ENCODE results near the gene BAIAP2L1. TPM values are rescaled to one million over a fixed set of nuclear protein-coding genes. Genes with fewer than 3 reads are reported as not detected.

BAIAP2L1 gene
- total RNA-seq, 1 experiment from 2014 or later = 63.8 TPM

- CTCF ChIA-PET = no interaction called here
- no peak for TF ChIP-seq CTCF (IDR thresholded peaks at IDR 0.05; ENCODE audit: unreplicated experiment)
These were observed 105.3 kb downstream of the BAIAP2L1 start for GRCh38 chr7:98295467-98296192.

DNA sequence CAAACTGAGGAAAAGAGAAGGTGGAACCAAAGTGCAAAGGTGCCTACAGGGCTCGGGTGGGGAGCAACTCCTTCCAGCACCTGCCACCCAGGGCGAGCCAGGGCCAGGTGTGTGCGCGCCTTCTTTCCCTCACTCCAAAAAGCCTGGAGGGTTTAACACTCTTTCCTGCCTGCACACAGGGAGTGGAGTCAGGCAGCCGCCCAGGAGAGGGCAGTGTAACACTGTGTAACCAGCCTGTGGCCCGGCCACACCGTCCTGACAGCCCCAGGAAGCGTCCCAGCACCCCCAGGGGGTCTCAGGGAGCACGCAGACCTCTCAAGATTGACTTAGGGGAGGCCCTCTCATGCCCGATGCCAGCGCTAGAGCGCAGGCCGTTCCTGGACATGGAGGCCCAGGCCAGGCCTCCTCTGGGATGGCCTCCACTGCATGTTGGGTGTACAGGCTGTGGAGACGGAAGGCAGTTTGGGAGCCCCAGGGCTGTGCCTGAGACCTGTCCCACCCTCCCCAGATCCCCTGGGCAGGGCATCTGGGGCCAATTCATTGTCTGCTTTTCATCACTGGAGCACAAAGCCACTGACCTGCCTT is 106.0 kb downstream of the BAIAP2L1 start:
- no TSS peak for BruUV-seq (replicated peaks)

More at GRCh38 chr7:98295467-98296192, 105.3 kb downstream of the BAIAP2L1 start:
- intact Hi-C loops (cut with micrococcal nuclease; ENCODE audit: unreplicated experiment) = loop anchor here (5.0 kb wide), 1 partner anchor 547 kb away; no protein-coding TSS in a partner anchor
- DNase-seq = no peak
- Mint-ChIP-seq H3K36me3 (ENCODE audit: insufficient read depth, unreplicated experiment) (peaks cover 54% of the 10 kb centered on the region), H3K27me3 (ENCODE audit: unreplicated experiment) (no peaks in the 10 kb centered on the region), H3K4me3 (ENCODE audit: low read depth, unreplicated experiment) (no peak overlapping the region), H3K9me3 (ENCODE audit: low read depth, unreplicated experiment) (no peaks in the 10 kb centered on the region), H3K27ac (ENCODE audit: unreplicated experiment) (no peak overlapping the region), H3K4me1 (ENCODE audit: low read depth, unreplicated experiment) (no peaks in the 10 kb centered on the region)
- no TSS peak for BruUV-seq (replicated peaks)

GRCh38 chr7:98294326-98294725 is 106.6 kb downstream of the BAIAP2L1 start:
- BruUV-seq (replicated peaks) = no TSS peak
- CTCF ChIA-PET = interaction anchor here (1.1 kb wide), 1 partner anchor 125 kb away, joined by 3 read pairs; no protein-coding TSS in a partner anchor
- no peak for DNase-seq
- intact Hi-C loops (cut with micrococcal nuclease; ENCODE audit: unreplicated experiment) = no loop called here
- H3K27ac Mint-ChIP-seq (ENCODE audit: unreplicated experiment) = no peak overlapping the region
- no peak overlapping the region for H3K4me3 Mint-ChIP-seq (ENCODE audit: low read depth, unreplicated experiment)
- no peaks in the 10 kb centered on the region for H3K27me3 Mint-ChIP-seq (ENCODE audit: unreplicated experiment)
- no peak for TF ChIP-seq CTCF (IDR thresholded peaks at IDR 0.05; ENCODE audit: unreplicated experiment)
- H3K4me1 Mint-ChIP-seq (ENCODE audit: low read depth, unreplicated experiment) = no peaks in the 10 kb centered on the region
- H3K36me3 Mint-ChIP-seq (ENCODE audit: insufficient read depth, unreplicated experiment) = peaks cover 56% of the 10 kb centered on the region
- no peaks in the 10 kb centered on the region for H3K9me3 Mint-ChIP-seq (ENCODE audit: low read depth, unreplicated experiment)

More for the DNA sequence above, 106.0 kb downstream of the BAIAP2L1 start:
- intact Hi-C loops (cut with micrococcal nuclease; ENCODE audit: unreplicated experiment) = loop anchor here (5.0 kb wide), 1 partner anchor 547 kb away; no protein-coding TSS in a partner anchor
- no peaks in the 10 kb centered on the region for H3K9me3 Mint-ChIP-seq (ENCODE audit: low read depth, unreplicated experiment)
- no peaks in the 10 kb centered on the region for H3K4me1 Mint-ChIP-seq (ENCODE audit: low read depth, unreplicated experiment)
- peak; percentile 68 for DNase-seq
- CTCF ChIA-PET = interaction anchor here (1.1 kb wide), 1 partner anchor 124 kb away, joined by 3 read pairs; no protein-coding TSS in a partner anchor
- peaks cover 50% of the 10 kb centered on the region for H3K36me3 Mint-ChIP-seq (ENCODE audit: insufficient read depth, unreplicated experiment)
- H3K27ac Mint-ChIP-seq (ENCODE audit: unreplicated experiment) = no peak overlapping the region
- H3K4me3 Mint-ChIP-seq (ENCODE audit: low read depth, unreplicated experiment) = no peak overlapping the region
- no peaks in the 10 kb centered on the region for H3K27me3 Mint-ChIP-seq (ENCODE audit: unreplicated experiment)
- peak; percentile 60 for TF ChIP-seq CTCF (IDR thresholded peaks at IDR 0.05; ENCODE audit: unreplicated experiment)

- Mint-ChIP-seq H3K4me3 (ENCODE audit: low read depth, unreplicated experiment) (no peak overlapping the region), H3K27me3 (ENCODE audit: unreplicated experiment) (no peaks in the 10 kb centered on the region), H3K9me3 (ENCODE audit: low read depth, unreplicated experiment) (no peaks in the 10 kb centered on the region), H3K27ac (ENCODE audit: unreplicated experiment) (no peak overlapping the region), H3K4me1 (ENCODE audit: low read depth, unreplicated experiment) (no peaks in the 10 kb centered on the region), H3K36me3 (ENCODE audit: insufficient read depth, unreplicated experiment) (peaks cover 61% of the 10 kb centered on the region)
- CTCF ChIA-PET = interaction anchor here (1.1 kb wide), 1 partner anchor 125 kb away, joined by 3 read pairs; no protein-coding TSS in a partner anchor
- intact Hi-C loops (cut with micrococcal nuclease; ENCODE audit: unreplicated experiment) = no loop called here
- BruUV-seq (replicated peaks) = no TSS peak
- TF ChIP-seq CTCF (IDR thresholded peaks at IDR 0.05; ENCODE audit: unreplicated experiment) = no peak
- no peak for DNase-seq
These were observed 107.1 kb downstream of the BAIAP2L1 start for GRCh38 chr7:98293746-98294145.

Measured in Calu3 (cell line).